Neuron (in vitro differentiated cells): Measurements from ENCODE around the gene TUBB4A.

ENCODE experiments used
- H2AFZ ChIP-seq: one replicate; pipeline ENCODE4 v1.6.1; 2013; ENCODE audit warnings: low read depth, mild to moderate bottlenecking, inconsistent platforms, low read length, moderate library complexity
- H3K27me3 ChIP-seq: one replicate; pipeline ENCODE4 v1.6.1; 2013; ENCODE audit warnings: low read length; ENCODE audit not compliant: insufficient read depth
- H3K36me3 ChIP-seq: one replicate; pipeline ENCODE4 v1.6.1; 2013; ENCODE audit warnings: low read length; ENCODE audit not compliant: insufficient read depth
- H3K4me1 ChIP-seq: one replicate; pipeline ENCODE4 v1.6.1; 2013; ENCODE audit warnings: low read length; ENCODE audit not compliant: insufficient read depth
- H3K4me3 ChIP-seq: 2 replicates; pipeline ENCODE4 v1.5.1; 2013; ENCODE audit warnings: mild to moderate bottlenecking, low read length, moderate library complexity
- H3K9me3 ChIP-seq: one replicate; pipeline ENCODE4 v1.6.1; 2013; ENCODE audit warnings: low read length

Gene TUBB4A

GRCh38 chr19:6531163-6531955 is 29.2 kb upstream of the TUBB4A start:
- H3K4me1 ChIP-seq, result peaks cover 9% of the 10 kb centered on the region
- peak overlapping the region; percentile 38 for H3K4me3 ChIP-seq
- no peaks in the 10 kb centered on the region for H3K36me3 ChIP-seq
- peaks cover 22% of the 10 kb centered on the region for H3K27me3 ChIP-seq
- H2AFZ ChIP-seq, result peak overlapping the region; percentile 50
- no peaks in the 10 kb centered on the region for H3K9me3 ChIP-seq

GRCh38 chr19:6530386-6531162 is 28.5 kb upstream of the TUBB4A start, which contains the start of gene TNFSF9:
Gene TNFSF9, plus strand, starts transcription at chr19:6531026. Its CDS starts 11 bp downstream, at chr19:6531037.
- H3K36me3 ChIP-seq, result no peaks in the 10 kb centered on the region
- peaks cover 22% of the 10 kb centered on the region for H3K27me3 ChIP-seq
- H3K4me1 ChIP-seq, result peaks cover 9% of the 10 kb centered on the region
- peak within 1 kb of the TSS; percentile 50 for H2AFZ ChIP-seq
- peak within 1 kb of the TSS; percentile 38 for H3K4me3 ChIP-seq
- no peaks in the 10 kb centered on the region for H3K9me3 ChIP-seq

- Histone ChIP-seq H3K9me3 (no peaks in the 10 kb centered on the region), H3K4me1 (peaks cover 9% of the 10 kb centered on the region), H3K4me3 (no peak overlapping the region), H3K36me3 (no peaks in the 10 kb centered on the region), H3K27me3 (peaks cover 22% of the 10 kb centered on the region), H2AFZ (no peak overlapping the region)
Measured at GRCh38 chr19:6529937-6530385, 27.9 kb upstream of the TUBB4A start.

- H3K9me3 ChIP-seq, result no peaks in the 10 kb centered on the region
- peaks cover 9% of the 10 kb centered on the region for H3K4me1 ChIP-seq
- H3K36me3 ChIP-seq, result no peaks in the 10 kb centered on the region
- no peak overlapping the region for H3K4me3 ChIP-seq
- no peak overlapping the region for H2AFZ ChIP-seq
- peaks cover 22% of the 10 kb centered on the region for H3K27me3 ChIP-seq
Measured at GRCh38 chr19:6529351-6529750, 27.2 kb upstream of the TUBB4A start.

- Histone ChIP-seq H3K4me1 (peaks cover 9% of the 10 kb centered on the region), H2AFZ (no peak overlapping the region), H3K36me3 (no peaks in the 10 kb centered on the region), H3K9me3 (no peaks in the 10 kb centered on the region), H3K4me3 (no peak overlapping the region), H3K27me3 (peaks cover 22% of the 10 kb centered on the region)
Measured at GRCh38 chr19:6528544-6529121, 26.5 kb upstream of the TUBB4A start.

GRCh38 chr19:6527893-6528543 is 25.9 kb upstream of the TUBB4A start:
- Histone ChIP-seq H3K4me1 (peaks cover 9% of the 10 kb centered on the region), H3K27me3 (peaks cover 22% of the 10 kb centered on the region), H3K9me3 (no peaks in the 10 kb centered on the region), H2AFZ (no peak overlapping the region), H3K36me3 (no peaks in the 10 kb centered on the region), H3K4me3 (no peak overlapping the region)

- Histone ChIP-seq H3K27me3 (no peaks in the 10 kb centered on the region), H3K9me3 (no peaks in the 10 kb centered on the region), H3K36me3 (no peaks in the 10 kb centered on the region), H2AFZ (no peak overlapping the region), H3K4me3 (no peak overlapping the region), H3K4me1 (no peaks in the 10 kb centered on the region)
Measured at GRCh38 chr19:6524311-6524710, 22.2 kb upstream of the TUBB4A start.

GRCh38 chr19:6522712-6523111 is 20.6 kb upstream of the TUBB4A start:
- H3K4me3 ChIP-seq, result no peak overlapping the region
- no peaks in the 10 kb centered on the region for H3K27me3 ChIP-seq
- no peaks in the 10 kb centered on the region for H3K36me3 ChIP-seq
- no peak overlapping the region for H2AFZ ChIP-seq
- no peaks in the 10 kb centered on the region for H3K9me3 ChIP-seq
- no peaks in the 10 kb centered on the region for H3K4me1 ChIP-seq

GRCh38 chr19:6521718-6522646 is 19.9 kb upstream of the TUBB4A start:
- H3K36me3 ChIP-seq, result no peaks in the 10 kb centered on the region
- no peak overlapping the region for H3K4me3 ChIP-seq
- H2AFZ ChIP-seq, result no peak overlapping the region
- no peaks in the 10 kb centered on the region for H3K27me3 ChIP-seq
- H3K4me1 ChIP-seq, result no peaks in the 10 kb centered on the region
- H3K9me3 ChIP-seq, result no peaks in the 10 kb centered on the region

GRCh38 chr19:6519289-6519688 is 17.2 kb upstream of the TUBB4A start:
- H3K4me1 ChIP-seq, result peaks cover 2% of the 10 kb centered on the region
- H2AFZ ChIP-seq, result no peak overlapping the region
- no peaks in the 10 kb centered on the region for H3K36me3 ChIP-seq
- no peaks in the 10 kb centered on the region for H3K9me3 ChIP-seq
- no peaks in the 10 kb centered on the region for H3K27me3 ChIP-seq
- H3K4me3 ChIP-seq, result no peak overlapping the region

- Histone ChIP-seq H2AFZ (no peak overlapping the region), H3K4me1 (peaks cover 2% of the 10 kb centered on the region), H3K9me3 (no peaks in the 10 kb centered on the region), H3K4me3 (no peak overlapping the region), H3K27me3 (no peaks in the 10 kb centered on the region), H3K36me3 (no peaks in the 10 kb centered on the region)
Measured at GRCh38 chr19:6518145-6518911, 16.2 kb upstream of the TUBB4A start.
